ENCODE measurements around the gene SELENOT. TPM values are rescaled to one million over a fixed set of nuclear protein-coding genes. Genes with fewer than 3 reads are reported as not detected.

The SELENOT gene
- total and polyA plus RNA-seq, 4 donors, result 52.7 to 107 (median 70.0) TPM

GRCh38 chr3:150589759-150590158 is 13.4 kb upstream of the SELENOT start:
- H3K4me3 ChIP-seq (ENCODE audit: low read depth in 1 of 3, low read length in 3 of 3), result no peak overlapping the region
- DNase-seq (ENCODE audit: low spot score), result no peak
- no peak overlapping the region for H3K9ac ChIP-seq (ENCODE audit: low read depth in 1 of 2, low read length in 2 of 2)
- H3K36me3 ChIP-seq (ENCODE audit: control insufficient read depth in 4 of 4, insufficient read depth in 3 of 4, low read depth in 1 of 4, low read length in 3 of 4), result peaks cover 2 to 14% (median 7%) of the 10 kb centered on the region in 4 donors
- no peaks in the 10 kb centered on the region for H3K4me1 ChIP-seq (ENCODE audit: control insufficient read depth in 4 of 4, insufficient read depth in 4 of 4, low read length in 3 of 4)
- no peaks in the 10 kb centered on the region for H3K27me3 ChIP-seq (ENCODE audit: control insufficient read depth in 4 of 4, insufficient read depth in 4 of 4, low read length in 3 of 4)
- 82% methylated on average over 6 of the region's 6 CpGs for WGBS
- H3K27ac ChIP-seq (ENCODE audit: low read depth in 1 of 2, low read length in 2 of 2), result no peak overlapping the region
- no peak for TF ChIP-seq NR2F2 (IDR thresholded peaks at IDR 0.05)
- H3K9me3 ChIP-seq (ENCODE audit: control insufficient read depth in 4 of 4, low read length in 3 of 4), result no peaks in the 10 kb centered on the region

- Histone ChIP-seq H3K36me3 (ENCODE audit: control insufficient read depth in 4 of 4, insufficient read depth in 3 of 4, low read depth in 1 of 4, low read length in 3 of 4) (no peaks in the 10 kb centered on the region), H3K9me3 (ENCODE audit: control insufficient read depth in 4 of 4, low read length in 3 of 4) (no peaks in the 10 kb centered on the region), H3K9ac (ENCODE audit: low read depth in 1 of 2, low read length in 2 of 2) (no peak overlapping the region), H3K4me1 (ENCODE audit: control insufficient read depth in 4 of 4, insufficient read depth in 4 of 4, low read length in 3 of 4) (no peaks in the 10 kb centered on the region), H3K4me3 (ENCODE audit: low read depth in 1 of 3, low read length in 3 of 3) (no peak overlapping the region), H3K27ac (ENCODE audit: low read depth in 1 of 2, low read length in 2 of 2) (no peak overlapping the region), H3K27me3 (ENCODE audit: control insufficient read depth in 4 of 4, insufficient read depth in 4 of 4, low read length in 3 of 4) (no peaks in the 10 kb centered on the region)
- no peak for DNase-seq (ENCODE audit: low spot score)
- 93% methylated on average over 4 of the region's 4 CpGs for WGBS
- TF ChIP-seq RXRA (IDR thresholded peaks at IDR 0.05) (no peak), HNF4A (conservative IDR thresholded peaks at IDR 0.05) (no peak), REST (IDR thresholded peaks at IDR 0.05) (no peak), SP1 (IDR thresholded peaks at IDR 0.05) (no peak), HNF4G (IDR thresholded peaks at IDR 0.05) (no peak), YY1 (IDR thresholded peaks at IDR 0.05) (no peak), JUND (IDR thresholded peaks at IDR 0.05) (no peak), GABPA (IDR thresholded peaks at IDR 0.05 in 1 of 2, conservative IDR thresholded peaks at IDR 0.05 in 1 of 2) (no peak)
Measured at GRCh38 chr3:150594150-150594549, 9.0 kb upstream of the SELENOT start.

GRCh38 chr3:150597646-150598045 is 5.5 kb upstream of the SELENOT start:
- Histone ChIP-seq H3K27ac (ENCODE audit: low read depth in 1 of 2, low read length in 2 of 2) (no peak overlapping the region), H3K4me1 (ENCODE audit: control insufficient read depth in 4 of 4, insufficient read depth in 4 of 4, low read length in 3 of 4) (peaks cover 0 to 6% (median 0%) of the 10 kb centered on the region in 4 donors), H3K36me3 (ENCODE audit: control insufficient read depth in 4 of 4, insufficient read depth in 3 of 4, low read depth in 1 of 4, low read length in 3 of 4) (no peaks in the 10 kb centered on the region), H3K9ac (ENCODE audit: low read depth in 1 of 2, low read length in 2 of 2) (no peak overlapping the region), H3K9me3 (ENCODE audit: control insufficient read depth in 4 of 4, low read length in 3 of 4) (no peaks in the 10 kb centered on the region), H3K27me3 (ENCODE audit: control insufficient read depth in 4 of 4, insufficient read depth in 4 of 4, low read length in 3 of 4) (no peaks in the 10 kb centered on the region), H3K4me3 (ENCODE audit: low read depth in 1 of 3, low read length in 3 of 3) (no peak overlapping the region)
- 92% methylated on average over 4 of the region's 4 CpGs for WGBS
- no peak for TF ChIP-seq YY1 (IDR thresholded peaks at IDR 0.05)
- no peak for TF ChIP-seq JUND (IDR thresholded peaks at IDR 0.05)
- TF ChIP-seq MAX (IDR thresholded peaks at IDR 0.05), result no peak
- no peak for TF ChIP-seq FOXA2 (IDR thresholded peaks at IDR 0.05)
- TF ChIP-seq HNF4G (IDR thresholded peaks at IDR 0.05), result no peak
- no peak for TF ChIP-seq RXRA (IDR thresholded peaks at IDR 0.05)
- TF ChIP-seq CTCF (IDR thresholded peaks at IDR 0.05; ENCODE audit: low read depth, low read length, missing input control), result no peak
- TF ChIP-seq ATF3 (IDR thresholded peaks at IDR 0.05), result no peak
- no peak for TF ChIP-seq EGR1 (IDR thresholded peaks at IDR 0.05; ENCODE audit: low read depth in 2 of 2)
- no peak for TF ChIP-seq TAF1 (conservative IDR thresholded peaks at IDR 0.05)
- TF ChIP-seq ZBTB33 (IDR thresholded peaks at IDR 0.05), result no peak
- DNase-seq (ENCODE audit: low spot score), result no peak
